ENCODE data around the gene TTC38.
A peak's percentile ranks its signal among the peaks of the same experiment; 100 is the strongest.

The TTC38 gene

GRCh38 chr22:46280063-46280817, 12.4 kb downstream of the TTC38 start:
- no peak for DNase-seq

- no peak for DNase-seq
Measured at GRCh38 chr22:46280999-46281623, 13.3 kb downstream of the TTC38 start.

- no peak for DNase-seq
Measured at GRCh38 chr22:46281866-46282678, 14.3 kb downstream of the TTC38 start.

- peak; percentile 68 for DNase-seq
Measured at GRCh38 chr22:46286006-46286405, 18.2 kb downstream of the TTC38 start.

GRCh38 chr22:46286941-46287872, 19.4 kb downstream of the TTC38 start:
- no peak for DNase-seq

- DNase-seq, result no peak
Measured at GRCh38 chr22:46287873-46288751, 20.3 kb downstream of the TTC38 start.

- no peak for DNase-seq
Measured at GRCh38 chr22:46288846-46289243, 21.0 kb downstream of the TTC38 start.

GRCh38 chr22:46289244-46289891, 21.6 kb downstream of the TTC38 start:
- DNase-seq, result no peak

- DNase-seq, result no peak
Measured at GRCh38 chr22:46290121-46290842, 22.5 kb downstream of the TTC38 start.

- no peak for DNase-seq
Measured at GRCh38 chr22:46290843-46291785, 23.3 kb downstream of the TTC38 start.

- no peak for DNase-seq
Measured at GRCh38 chr22:46292173-46292572, 24.4 kb downstream of the TTC38 start.

GRCh38 chr22:46292732-46293131, 24.9 kb downstream of the TTC38 start:
- DNase-seq, result no peak

GRCh38 chr22:46293577-46294260, 25.9 kb downstream of the TTC38 start:
- DNase-seq, result peak; percentile 79

GRCh38 chr22:46294784-46295183, 27.0 kb downstream of the TTC38 start:
- DNase-seq, result no peak

GRCh38 chr22:46295277-46295971, 27.6 kb downstream of the TTC38 start:
- DNase-seq, result no peak

GRCh38 chr22:46296257-46297150, 28.7 kb downstream of the TTC38 start, which contains the start of gene GTSE1:
GTSE1 (plus strand) TSS chr22:46296870; CDS start chr22:46297401, 531 bp downstream.
- peak; percentile 98 for DNase-seq
